Coronary artery (tissue), 2 donors: ENCODE results near the gene MDH1.

Experiments used
- DNase-seq: peaks from one replicate; pipeline ENCODE4 v3.0.0-alpha.2; 2017; ENCODE audit warnings: low spot score
- H3K27ac ChIP-seq, 2 donors: fragments of 200-600 bp; sonication (generic); one replicate each; pipeline ENCODE4 v1.5.1; 2016 to 2019
- H3K4me3 ChIP-seq: fragments of 200-600 bp; sonication (generic); 2 replicates; pipeline ENCODE4 v1.5.1; 2016; ENCODE audit warnings: mild to moderate bottlenecking, moderate library complexity
- TF ChIP-seq, protein P1 (sequence below): fragments of 200-600 bp; sonication (generic); IDR thresholded peaks from one replicate; pipeline ENCODE4 v1.5.1; 2019; ENCODE audit warnings: antibody characterized with exemption

MDH1 gene

DNA sequence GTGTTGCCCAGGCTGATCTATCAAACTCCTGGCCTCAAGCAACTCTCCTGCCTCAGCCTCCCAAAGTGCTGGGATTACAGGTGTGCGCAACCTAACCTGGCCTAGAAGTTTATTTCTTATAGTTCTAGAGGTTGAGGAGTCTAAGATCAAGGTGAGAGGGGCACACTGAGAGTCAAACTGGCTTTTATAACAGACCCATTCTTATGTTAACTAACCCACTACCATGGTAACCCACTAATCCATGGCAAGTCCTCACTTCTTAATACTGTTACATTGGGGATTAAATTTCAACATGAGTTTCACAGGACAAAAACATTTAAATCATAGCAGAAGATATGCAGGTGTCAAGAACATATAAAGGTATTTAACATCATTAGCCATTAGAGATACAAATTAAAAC is 50.6 kb downstream of the MDH1 start:
- no peak overlapping the region for H3K4me3 ChIP-seq
- TF ChIP-seq, protein P1, sequence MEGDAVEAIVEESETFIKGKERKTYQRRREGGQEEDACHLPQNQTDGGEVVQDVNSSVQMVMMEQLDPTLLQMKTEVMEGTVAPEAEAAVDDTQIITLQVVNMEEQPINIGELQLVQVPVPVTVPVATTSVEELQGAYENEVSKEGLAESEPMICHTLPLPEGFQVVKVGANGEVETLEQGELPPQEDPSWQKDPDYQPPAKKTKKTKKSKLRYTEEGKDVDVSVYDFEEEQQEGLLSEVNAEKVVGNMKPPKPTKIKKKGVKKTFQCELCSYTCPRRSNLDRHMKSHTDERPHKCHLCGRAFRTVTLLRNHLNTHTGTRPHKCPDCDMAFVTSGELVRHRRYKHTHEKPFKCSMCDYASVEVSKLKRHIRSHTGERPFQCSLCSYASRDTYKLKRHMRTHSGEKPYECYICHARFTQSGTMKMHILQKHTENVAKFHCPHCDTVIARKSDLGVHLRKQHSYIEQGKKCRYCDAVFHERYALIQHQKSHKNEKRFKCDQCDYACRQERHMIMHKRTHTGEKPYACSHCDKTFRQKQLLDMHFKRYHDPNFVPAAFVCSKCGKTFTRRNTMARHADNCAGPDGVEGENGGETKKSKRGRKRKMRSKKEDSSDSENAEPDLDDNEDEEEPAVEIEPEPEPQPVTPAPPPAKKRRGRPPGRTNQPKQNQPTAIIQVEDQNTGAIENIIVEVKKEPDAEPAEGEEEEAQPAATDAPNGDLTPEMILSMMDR = no peak
- no peak for DNase-seq
- no peak overlapping the region for H3K27ac ChIP-seq

DNA sequence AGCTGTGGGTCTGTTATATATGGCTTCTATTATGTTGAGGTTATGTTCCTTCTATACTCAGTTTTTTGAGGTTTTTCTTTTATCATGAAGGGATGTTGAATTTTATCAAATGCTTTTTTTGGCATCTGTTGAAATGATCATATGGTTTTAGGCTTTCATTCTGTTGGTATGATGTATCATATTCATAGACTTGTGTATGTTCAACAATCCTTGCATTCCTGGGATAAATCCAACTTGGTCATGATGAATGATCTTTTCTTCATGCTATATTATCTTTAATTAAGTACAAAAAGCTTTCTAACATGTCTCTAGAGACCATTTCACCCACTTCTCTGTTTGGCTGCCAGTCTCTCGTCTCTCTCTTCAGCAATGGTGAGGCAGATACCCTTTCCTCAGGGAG is 54.2 kb downstream of the MDH1 start:
- Histone ChIP-seq H3K4me3 (no peak overlapping the region), H3K27ac (no peak overlapping the region)
- no peak for DNase-seq
- TF ChIP-seq, protein P1 = no peak

DNA sequence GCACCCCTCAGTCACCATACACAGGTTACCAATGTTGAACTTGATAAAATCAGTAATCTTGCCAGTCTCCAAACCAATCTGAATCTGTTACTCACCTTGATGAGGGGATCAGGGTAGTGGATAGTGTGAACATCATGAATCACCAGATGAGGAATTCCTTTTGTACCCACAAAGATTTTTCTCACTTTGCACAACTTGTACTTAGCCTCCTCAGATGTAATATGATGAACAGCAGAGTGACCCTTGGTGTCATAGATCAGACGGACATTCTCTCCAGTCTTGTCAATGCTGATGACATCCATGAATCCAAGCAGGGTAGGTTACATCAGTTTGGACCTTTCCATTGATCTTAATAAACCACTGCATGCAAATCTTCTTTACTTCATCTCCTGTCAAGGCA is 54.7 kb downstream of the MDH1 start:
- Histone ChIP-seq H3K4me3 (no peak overlapping the region), H3K27ac (no peak overlapping the region)
- DNase-seq = no peak
- TF ChIP-seq, protein P1 = no peak

DNA sequence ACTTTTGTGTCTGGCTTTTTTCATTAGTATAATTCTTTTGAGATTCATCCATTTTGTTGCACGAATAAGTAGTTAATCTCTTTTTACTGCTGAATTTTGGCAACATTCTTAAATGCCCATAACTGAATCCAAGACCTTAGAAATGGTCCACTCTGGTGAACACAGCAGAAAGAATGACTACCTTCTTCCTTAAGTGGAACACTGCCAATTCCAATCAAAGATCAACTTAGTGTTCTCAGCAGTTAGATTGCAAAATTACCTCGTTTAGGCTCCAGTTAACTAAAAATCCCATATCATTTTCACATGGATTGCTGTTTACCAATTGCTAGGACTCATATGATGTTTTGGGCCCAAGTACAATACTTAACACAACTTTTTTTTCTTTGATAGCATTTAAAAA is 59.9 kb downstream of the MDH1 start:
- H3K4me3 ChIP-seq = no peak overlapping the region
- TF ChIP-seq, protein P1 = no peak
- DNase-seq = no peak
- H3K27ac ChIP-seq = no peak overlapping the region

DNA sequence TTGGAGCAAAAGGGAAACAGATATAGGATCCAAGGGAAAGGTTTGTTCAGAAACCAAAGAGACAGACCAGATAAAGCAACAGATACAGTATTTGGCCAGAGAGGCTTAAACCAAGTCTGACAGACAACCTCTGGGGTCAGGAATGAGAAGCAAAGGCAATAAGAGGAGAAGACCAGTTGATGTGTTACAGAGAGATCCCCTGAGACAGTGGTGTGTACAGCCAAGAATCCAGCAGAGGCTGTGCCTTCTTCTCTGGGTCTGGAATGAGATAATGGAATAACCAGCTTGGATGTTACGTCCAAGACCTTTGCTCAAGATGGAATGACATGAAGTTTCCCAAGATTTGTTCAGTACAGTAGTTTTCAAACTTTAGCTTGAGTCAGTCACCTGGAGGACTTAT is 61.1 kb downstream of the MDH1 start:
- TF ChIP-seq, protein P1 = no peak
- H3K4me3 ChIP-seq = no peak overlapping the region
- no peak overlapping the region for H3K27ac ChIP-seq
- no peak for DNase-seq

DNA sequence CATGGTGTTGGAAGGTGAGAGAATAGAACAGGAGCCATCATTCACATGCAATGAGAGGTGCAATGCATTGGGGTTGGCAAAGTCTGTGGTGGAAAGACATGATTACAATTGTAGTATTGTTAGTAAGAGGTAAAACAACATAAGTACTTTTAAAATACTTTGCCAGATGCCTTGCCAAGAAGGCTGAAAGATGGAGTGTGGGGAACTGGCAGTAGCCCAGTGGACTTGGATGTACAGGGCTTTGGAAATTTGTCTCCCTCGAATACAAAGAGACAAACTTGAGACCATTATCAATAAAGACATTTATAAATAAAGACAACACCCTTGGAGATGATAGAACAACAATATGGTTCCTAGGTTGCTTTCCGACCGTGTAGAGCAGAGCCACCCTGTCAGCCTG is 62.0 kb downstream of the MDH1 start:
- TF ChIP-seq, protein P1 = no peak
- DNase-seq = no peak
- H3K4me3 ChIP-seq = no peak overlapping the region
- H3K27ac ChIP-seq = no peak overlapping the region

DNA sequence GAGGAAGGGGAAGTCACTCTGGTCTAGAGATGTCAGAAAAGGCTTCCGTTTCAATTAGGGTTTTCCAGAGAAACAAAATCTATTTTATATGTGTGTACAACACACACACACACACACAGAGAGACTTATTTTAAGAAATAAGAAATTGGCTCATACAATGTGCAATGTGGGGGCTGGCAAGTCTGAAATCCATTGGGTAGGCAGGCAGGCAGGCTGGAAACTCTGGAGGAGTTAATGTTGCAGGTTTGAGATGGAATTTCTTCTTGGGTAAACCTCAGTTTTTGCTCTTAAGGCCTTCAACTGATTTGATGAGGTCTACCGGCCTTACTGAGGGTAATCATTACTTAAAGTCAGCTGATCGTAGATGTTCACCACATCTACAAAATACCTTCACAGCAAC is 62.6 kb downstream of the MDH1 start:
- no peak for DNase-seq
- TF ChIP-seq, protein P1 = no peak
- Histone ChIP-seq H3K27ac (no peak overlapping the region), H3K4me3 (no peak overlapping the region)
